IPS-11a (cell line): Measurements from ENCODE around the gene TEK.
"Not testable (repeated sequence)": the region's sequence is repeated elsewhere in the genome, so short reads cannot be mapped to it uniquely, and the experiment has no call there.

Experiments used
- H3K4me3 ChIP-seq: one replicate; pipeline ENCODE4 v1.5.1; 2013; ENCODE audit warnings: low read depth, low read length, control low read depth

The TEK gene

GRCh38 chr9:27108981-27109541 is at the start of gene TEK:
TSS of gene TEK (plus strand) at chr9:27109225. CDS start at chr9:27109591, 366 bp downstream.
- peak within 1 kb of the TSS; percentile 63 for H3K4me3 ChIP-seq

- H3K4me3 ChIP-seq = no peak overlapping the region
These were observed 49.6 kb upstream of the TEK start for GRCh38 chr9:27059412-27059811.

- H3K4me3 ChIP-seq = no peak overlapping the region
These were observed 49.1 kb upstream of the TEK start for GRCh38 chr9:27059907-27060306.

- H3K4me3 ChIP-seq = no peak overlapping the region
These were observed 43.7 kb upstream of the TEK start for GRCh38 chr9:27065288-27065687.

GRCh38 chr9:27073841-27074728 is 34.9 kb upstream of the TEK start:
- no peak overlapping the region for H3K4me3 ChIP-seq

GRCh38 chr9:27078685-27079084 is 30.3 kb upstream of the TEK start:
- no peak overlapping the region for H3K4me3 ChIP-seq

GRCh38 chr9:27085456-27085855 is 23.6 kb upstream of the TEK start:
- H3K4me3 ChIP-seq = no peak overlapping the region

GRCh38 chr9:27086818-27087680 is 22.0 kb upstream of the TEK start:
- no peak overlapping the region for H3K4me3 ChIP-seq

GRCh38 chr9:27088981-27089380 is 20.0 kb upstream of the TEK start:
- H3K4me3 ChIP-seq = no peak overlapping the region

GRCh38 chr9:27089706-27090105 is 19.3 kb upstream of the TEK start:
- no peak overlapping the region for H3K4me3 ChIP-seq

- no peak overlapping the region for H3K4me3 ChIP-seq
These were observed 18.8 kb upstream of the TEK start for GRCh38 chr9:27090231-27090630.

GRCh38 chr9:27090711-27091110 is 18.3 kb upstream of the TEK start:
- H3K4me3 ChIP-seq = no peak overlapping the region

GRCh38 chr9:27092496-27092895 is 16.5 kb upstream of the TEK start:
- H3K4me3 ChIP-seq = not testable (repeated sequence)

GRCh38 chr9:27093384-27094067 is 15.5 kb upstream of the TEK start:
- H3K4me3 ChIP-seq = not testable (repeated sequence)

GRCh38 chr9:27094640-27095298 is 14.3 kb upstream of the TEK start:
- no peak overlapping the region for H3K4me3 ChIP-seq

GRCh38 chr9:27107241-27107640 is 1.8 kb upstream of the TEK start:
- no peak overlapping the region for H3K4me3 ChIP-seq

- peak overlapping the region; percentile 63 for H3K4me3 ChIP-seq
These were observed 596 bp downstream of the TEK start for GRCh38 chr9:27109621-27110020.

GRCh38 chr9:27110181-27110580 is 1.2 kb downstream of the TEK start:
- peak overlapping the region; percentile 25 for H3K4me3 ChIP-seq

GRCh38 chr9:27112235-27112634 is 3.2 kb downstream of the TEK start:
- H3K4me3 ChIP-seq = no peak overlapping the region

- H3K4me3 ChIP-seq = no peak overlapping the region
These were observed 8.6 kb downstream of the TEK start for GRCh38 chr9:27117489-27118135.
